Urinary bladder (tissue), 4 donors: ENCODE measurements around the gene IPPK. TPM values are rescaled to one million over a fixed set of nuclear protein-coding genes. Genes with fewer than 3 reads are reported as not detected.

Source experiments
- DNase-seq: peaks from one replicate; pipeline ENCODE4 v3.0.0-alpha.2; 2015; ENCODE audit errors: extremely low spot score
- H3K27ac ChIP-seq: one replicate; pipeline ENCODE4 v1.5.1; 2013; ENCODE audit warnings: low read depth, mild to moderate bottlenecking, moderate library complexity
- H3K36me3 ChIP-seq: one replicate; pipeline ENCODE4 v1.6.1; 2013; ENCODE audit warnings: mild to moderate bottlenecking, moderate library complexity; ENCODE audit not compliant: insufficient read depth
- H3K4me1 ChIP-seq: one replicate; pipeline ENCODE4 v1.6.1; 2013; ENCODE audit warnings: mild to moderate bottlenecking, moderate library complexity; ENCODE audit not compliant: insufficient read depth
- H3K4me3 ChIP-seq: one replicate; pipeline ENCODE4 v1.5.1; 2013; ENCODE audit warnings: low read depth, low read length
- WGBS: extraction: QIAGEN DNeasy Blood & Tissue Kit; methylation state at CpG from one replicate; pipeline ENCODE4 v1.1.7; 2013; 5-methylcytosine and 5-hydroxymethylcytosine counted together
- polyA plus RNA-seq: library from polyadenylated mRNA; stranded (reverse); fragments of 200-250 nt; gene quantifications from one replicate; pipeline ENCODE4 v1.2.3, GENCODE V29; 2013
- total RNA-seq: library from RNA; depleted of rRNA; stranded (reverse); fragments of >200 nt; gene quantifications from one replicate; pipeline ENCODE4 v1.2.3, GENCODE V29; 2014
- donor health status: healthy with polysubstance abuse.
- donor health status: healthy.

IPPK gene
- total RNA-seq: 10.1 TPM
- 5.3 TPM for polyA plus RNA-seq

- no peaks in the 10 kb centered on the region for H3K36me3 ChIP-seq
- peak; percentile 91 for DNase-seq
- WGBS: under 1% methylated on average over 75 of the region's 75 CpGs
- H3K4me1 ChIP-seq: no peaks in the 10 kb centered on the region
- H3K4me3 ChIP-seq: peak within 1 kb of the TSS; percentile 82
- H3K27ac ChIP-seq: peak within 1 kb of the TSS; percentile 63
Observed at GRCh38 chr9:92669890-92670708, at the start of gene IPPK. Gene IPPK (minus strand): TSS chr9:92670131. CDS start chr9:92669988, 143 bp downstream.

- WGBS: 92% methylated on average over 34 of the region's 34 CpGs
- no peak for DNase-seq
- no peak overlapping the region for H3K4me3 ChIP-seq
- H3K4me1 ChIP-seq: no peaks in the 10 kb centered on the region
- no peak overlapping the region for H3K27ac ChIP-seq
- no peaks in the 10 kb centered on the region for H3K36me3 ChIP-seq
Observed at GRCh38 chr9:92719028-92719647, 49.2 kb upstream of the IPPK start.

GRCh38 chr9:92718086-92719001, 48.4 kb upstream of the IPPK start:
- Histone ChIP-seq H3K4me1 (no peaks in the 10 kb centered on the region), H3K4me3 (no peak overlapping the region), H3K36me3 (no peaks in the 10 kb centered on the region), H3K27ac (no peak overlapping the region)
- WGBS: 89% methylated on average over 40 of the region's 40 CpGs
- DNase-seq: no peak

GRCh38 chr9:92717201-92718085, 47.5 kb upstream of the IPPK start:
- Histone ChIP-seq H3K36me3 (no peaks in the 10 kb centered on the region), H3K27ac (no peak overlapping the region), H3K4me1 (no peaks in the 10 kb centered on the region), H3K4me3 (no peak overlapping the region)
- 87% methylated on average over 21 of the region's 21 CpGs for WGBS
- DNase-seq: no peak

GRCh38 chr9:92716557-92716956, 46.6 kb upstream of the IPPK start:
- 33% methylated on average over 4 of the region's 4 CpGs for WGBS
- no peak for DNase-seq
- H3K4me1 ChIP-seq: no peaks in the 10 kb centered on the region
- H3K4me3 ChIP-seq: no peak overlapping the region
- no peaks in the 10 kb centered on the region for H3K36me3 ChIP-seq
- H3K27ac ChIP-seq: no peak overlapping the region

- Histone ChIP-seq H3K27ac (peak overlapping the region; percentile 25), H3K4me1 (no peaks in the 10 kb centered on the region), H3K4me3 (no peak overlapping the region), H3K36me3 (no peaks in the 10 kb centered on the region)
- DNase-seq: no peak
- 56% methylated on average over 17 of the region's 17 CpGs for WGBS
Observed at GRCh38 chr9:92715488-92716231, 45.7 kb upstream of the IPPK start.

- 72% methylated on average over 34 of the region's 34 CpGs for WGBS
- Histone ChIP-seq H3K4me1 (no peaks in the 10 kb centered on the region), H3K27ac (peak overlapping the region; percentile 25), H3K4me3 (no peak overlapping the region), H3K36me3 (no peaks in the 10 kb centered on the region)
- no peak for DNase-seq
Observed at GRCh38 chr9:92714787-92715487, 45.0 kb upstream of the IPPK start.

- no peak for DNase-seq
- Histone ChIP-seq H3K36me3 (no peaks in the 10 kb centered on the region), H3K4me3 (no peak overlapping the region), H3K4me1 (no peaks in the 10 kb centered on the region), H3K27ac (no peak overlapping the region)
- 97% methylated on average over 3 of the region's 3 CpGs for WGBS
Observed at GRCh38 chr9:92714016-92714415, 44.1 kb upstream of the IPPK start.

GRCh38 chr9:92713528-92713927, 43.6 kb upstream of the IPPK start:
- DNase-seq: no peak
- no peaks in the 10 kb centered on the region for H3K36me3 ChIP-seq
- no peaks in the 10 kb centered on the region for H3K4me1 ChIP-seq

GRCh38 chr9:92712767-92713166, 42.8 kb upstream of the IPPK start:
- Histone ChIP-seq H3K4me3 (no peak overlapping the region), H3K36me3 (no peaks in the 10 kb centered on the region), H3K4me1 (no peaks in the 10 kb centered on the region), H3K27ac (no peak overlapping the region)
- DNase-seq: no peak
- 96% methylated on average over 15 of the region's 15 CpGs for WGBS

More at GRCh38 chr9:92713528-92713927, 43.6 kb upstream of the IPPK start:
- 93% methylated on average over 15 of the region's 15 CpGs for WGBS
- H3K4me3 ChIP-seq: no peak overlapping the region
- H3K27ac ChIP-seq: no peak overlapping the region

- Histone ChIP-seq H3K27ac (no peak overlapping the region), H3K4me3 (no peak overlapping the region), H3K36me3 (no peaks in the 10 kb centered on the region), H3K4me1 (no peaks in the 10 kb centered on the region)
- no peak for DNase-seq
- WGBS: 82% methylated on average over 6 of the region's 6 CpGs
Observed at GRCh38 chr9:92711844-92712243, 41.9 kb upstream of the IPPK start.

GRCh38 chr9:92711146-92711545, 41.2 kb upstream of the IPPK start:
- no peak for DNase-seq
- Histone ChIP-seq H3K4me3 (no peak overlapping the region), H3K4me1 (no peaks in the 10 kb centered on the region), H3K36me3 (no peaks in the 10 kb centered on the region), H3K27ac (no peak overlapping the region)
- WGBS: 80% methylated on average over 2 of the region's 2 CpGs
